GM19324 (cell line): ENCODE measurements around the gene OTUD5.

ENCODE experiments used
- ATAC-seq: cut with Tn5 transposase; IDR thresholded peaks from one replicate; pipeline ENCODE4 v1.9.1; 2021; ENCODE audit warnings: mild to moderate bottlenecking, moderate library complexity; ENCODE audit not compliant: unreplicated experiment, low FRiP score

OTUD5 gene

DNA sequence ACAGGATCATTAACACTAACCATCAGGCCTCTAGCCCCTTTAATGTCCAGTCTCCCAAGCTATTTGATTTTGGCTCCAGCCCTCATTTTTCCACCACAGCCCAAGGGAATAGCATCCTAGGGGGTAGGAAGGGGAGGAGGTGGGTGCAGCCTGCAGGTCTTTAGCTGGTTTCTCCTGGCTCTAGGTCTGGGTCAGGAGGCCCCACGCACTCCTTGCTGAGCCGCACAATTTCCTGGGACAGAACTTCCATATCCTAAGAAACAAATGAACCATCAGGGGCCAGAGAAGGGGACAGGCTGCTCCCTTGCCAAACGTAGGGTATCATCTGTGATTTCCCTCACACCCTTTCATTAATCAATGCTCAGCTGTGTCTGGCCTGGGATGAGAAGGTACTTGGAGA is 16.6 kb upstream of the OTUD5 start:
- ATAC-seq = no peak

DNA sequence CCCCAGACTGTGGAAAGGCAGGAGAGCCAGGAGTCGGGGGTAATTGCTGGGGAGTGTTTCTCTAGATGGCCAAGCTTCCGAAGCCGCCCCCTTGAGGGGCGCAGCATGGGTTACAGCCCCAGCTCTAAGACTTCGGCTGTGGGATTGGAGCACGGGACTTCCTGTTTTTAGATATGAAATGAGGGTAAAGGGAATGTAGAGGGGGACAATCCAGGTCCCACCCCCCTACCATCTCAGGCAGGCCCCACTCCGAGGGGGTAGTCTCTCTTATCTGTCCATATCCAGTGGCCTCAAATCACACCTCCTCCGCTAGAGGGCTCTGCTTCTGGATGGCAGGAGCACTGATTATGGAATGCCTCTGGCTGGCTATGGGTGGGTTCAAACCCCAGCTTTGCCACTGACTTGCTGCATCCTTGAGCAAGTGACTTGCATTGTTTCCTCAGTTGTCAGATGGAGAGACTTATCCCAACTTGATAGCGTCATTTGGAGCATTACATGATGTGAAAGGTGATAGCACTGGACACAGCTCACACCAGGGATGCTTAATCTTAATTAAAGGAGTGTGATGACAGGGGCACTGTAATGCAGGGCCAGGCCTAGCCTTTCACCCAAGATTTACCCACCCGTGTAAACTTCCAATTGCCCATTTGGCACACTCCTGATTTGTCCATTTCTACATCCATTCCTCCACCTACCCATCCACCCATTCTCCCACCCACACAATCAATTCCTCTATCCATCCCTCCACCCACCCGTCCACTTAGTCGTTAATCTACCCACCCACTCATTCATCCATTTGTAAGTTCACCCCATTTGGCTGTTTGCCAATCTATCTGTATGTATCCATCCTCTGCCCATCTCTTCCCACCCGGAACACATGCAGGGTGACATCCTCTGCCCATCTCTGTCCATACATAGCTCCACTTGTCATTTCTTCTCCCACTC is 15.1 kb upstream of the OTUD5 start:
- no peak for ATAC-seq

DNA sequence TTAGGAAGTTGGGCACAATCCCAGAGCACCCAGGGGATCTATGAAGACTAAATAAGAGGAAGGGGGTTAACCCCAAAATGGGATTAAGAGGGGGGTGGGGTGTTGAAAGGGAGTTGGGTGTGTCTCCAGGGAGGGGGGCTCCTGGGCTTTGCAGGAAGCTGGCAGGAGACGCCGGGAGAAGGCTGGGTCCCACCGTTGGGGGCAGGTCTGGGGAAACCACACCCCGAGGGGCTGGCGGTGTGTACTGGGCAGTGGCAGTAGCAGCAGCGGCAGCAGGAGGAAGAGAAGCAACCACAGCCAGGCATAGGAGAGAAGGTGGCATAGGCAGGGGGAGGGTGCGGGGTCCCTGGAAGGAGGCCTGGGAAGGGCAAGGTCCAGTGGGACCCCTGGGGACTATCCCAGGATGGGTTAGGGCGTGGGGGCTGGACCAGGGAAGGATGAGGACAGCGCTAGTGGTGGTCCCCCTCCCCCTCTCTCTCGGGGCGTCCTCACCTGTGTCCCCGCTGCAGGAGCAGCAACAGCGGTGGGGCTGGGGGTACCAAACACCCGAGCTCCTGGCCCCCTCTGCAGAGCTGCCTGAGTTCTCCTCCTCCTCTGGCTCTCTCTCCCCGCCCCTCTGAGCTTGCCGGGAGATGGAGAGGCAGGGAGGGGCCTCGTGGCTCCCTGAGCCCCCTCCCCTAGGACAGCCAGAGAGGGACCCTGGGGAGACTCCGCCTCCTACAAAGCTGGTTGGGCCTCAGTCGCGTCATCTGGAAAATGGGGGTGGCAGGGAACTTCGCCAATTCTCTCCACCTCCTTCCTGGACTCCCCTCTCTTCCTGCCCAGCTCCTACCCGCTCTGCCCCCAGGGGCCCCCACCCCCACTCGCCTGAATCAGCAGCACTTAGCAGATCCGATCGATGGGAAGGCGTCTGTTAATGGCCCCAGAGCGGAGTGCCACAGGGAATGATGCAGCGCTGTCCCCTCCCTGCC is 14.1 kb upstream of the OTUD5 start, which contains the start of gene KCND1:
Gene KCND1 (minus strand): TSS at position 596 of the 971 bp plus-strand sequence. CDS start 1,573 bp downstream, outside the sequence.
- no peak for ATAC-seq

GRCh38 chrX:48969471-48969870 is 12.1 kb upstream of the OTUD5 start:
- no peak for ATAC-seq

GRCh38 chrX:48968377-48968776 is 11.0 kb upstream of the OTUD5 start:
- ATAC-seq = no peak

DNA sequence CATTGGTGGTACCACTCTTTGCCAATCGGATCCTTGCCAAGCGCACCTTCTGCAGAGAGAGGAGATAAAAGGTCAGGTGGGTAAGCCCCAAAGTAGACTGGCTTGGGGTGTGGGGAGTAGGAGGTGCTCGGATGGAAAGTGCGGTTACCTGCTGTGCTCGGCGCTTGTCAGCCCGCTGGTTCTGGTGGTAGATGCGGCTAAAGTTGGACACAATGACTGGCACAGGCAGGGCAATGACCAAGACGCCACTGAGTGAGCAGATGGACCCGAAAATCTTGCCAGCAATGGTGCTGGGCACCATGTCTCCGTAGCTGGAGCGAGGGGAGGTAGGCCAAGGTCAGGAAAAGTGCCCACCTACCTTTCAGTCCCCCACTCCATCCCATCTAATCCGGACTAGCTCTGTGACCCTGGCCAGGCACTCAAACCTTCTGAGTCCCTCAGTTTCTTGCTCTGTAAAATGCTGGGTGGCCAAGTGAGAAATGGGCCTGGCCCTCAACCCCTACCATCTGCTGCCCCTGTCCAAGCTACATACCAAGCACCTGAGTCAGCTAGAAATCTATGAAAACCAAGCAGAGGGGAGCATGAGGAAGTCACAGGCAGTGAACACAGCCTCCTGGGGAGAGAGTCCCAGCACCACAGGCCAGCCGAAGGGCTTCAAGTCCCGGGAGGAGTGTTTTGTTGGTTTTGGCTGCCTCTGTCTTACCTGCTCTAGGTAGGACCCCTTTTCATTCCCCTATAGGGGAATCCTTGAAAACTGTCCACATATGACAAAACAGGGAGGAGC is 9.6 kb upstream of the OTUD5 start:
- ATAC-seq = no peak

- no peak for ATAC-seq
Measured at GRCh38 chrX:48965959-48966358, 8.6 kb upstream of the OTUD5 start.

- ATAC-seq = no peak
Measured at GRCh38 chrX:48961585-48962091, 4.2 kb upstream of the OTUD5 start.

DNA sequence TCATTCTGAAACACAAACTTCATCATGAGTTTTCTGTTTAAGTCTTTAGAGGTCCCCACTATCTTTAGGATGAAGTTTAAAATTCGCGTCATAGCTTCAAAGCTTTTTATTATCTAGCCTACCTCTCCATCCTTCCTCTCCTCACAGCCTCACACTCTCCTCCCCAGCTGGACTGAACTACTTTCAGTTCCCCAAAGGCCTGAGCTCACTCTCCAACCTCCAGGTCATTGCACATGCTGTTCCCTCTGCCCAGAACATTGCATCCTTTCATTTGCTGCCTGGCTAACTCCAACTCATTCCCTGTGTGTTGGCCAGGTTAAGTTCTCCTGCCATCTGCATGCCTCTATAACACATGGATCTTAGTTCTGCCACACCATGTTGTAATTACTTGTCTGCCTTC is 2.9 kb upstream of the OTUD5 start:
- ATAC-seq = no peak

GRCh38 chrX:48958635-48959094 is 1.3 kb upstream of the OTUD5 start:
- ATAC-seq = no peak

DNA sequence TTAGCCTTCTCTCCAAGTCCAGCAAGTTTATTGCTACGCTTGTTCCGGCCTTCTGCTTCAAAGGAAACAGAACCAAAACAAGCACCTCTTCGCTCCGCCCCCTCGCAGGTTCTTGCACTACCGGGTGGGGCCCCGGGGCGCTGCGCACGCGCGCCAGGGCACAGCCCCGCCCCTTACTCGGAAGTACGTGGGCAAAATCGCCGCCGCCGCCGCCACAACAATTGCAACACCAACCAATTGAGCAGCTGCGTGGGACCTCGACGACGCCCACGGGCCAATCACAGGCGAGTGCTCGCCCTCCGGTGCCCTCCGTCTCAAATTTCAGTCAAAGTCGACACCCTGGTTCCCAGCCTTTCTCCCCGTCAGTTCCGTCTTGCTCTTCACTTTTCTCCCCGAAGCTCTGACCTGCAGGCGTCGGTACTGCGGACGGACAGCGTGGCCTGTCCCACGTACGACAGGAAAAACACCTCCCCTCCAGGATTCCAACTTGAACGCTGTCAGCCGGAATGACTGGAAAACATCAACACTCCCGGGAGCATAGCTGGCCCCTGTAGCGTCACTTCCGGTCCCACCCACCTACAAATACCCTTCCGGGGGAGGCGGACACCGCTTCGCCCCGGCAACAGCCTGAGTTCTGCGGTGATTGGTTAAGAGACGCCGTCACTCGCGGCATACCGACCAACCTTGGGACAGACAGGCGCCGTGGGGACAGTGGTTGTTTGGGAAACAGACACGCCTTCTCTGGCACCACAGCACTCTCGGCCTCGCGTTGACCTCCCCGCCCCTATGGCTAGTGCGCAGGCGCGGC is 624 bp upstream of the OTUD5 start:
- ATAC-seq = peak; percentile 88

DNA sequence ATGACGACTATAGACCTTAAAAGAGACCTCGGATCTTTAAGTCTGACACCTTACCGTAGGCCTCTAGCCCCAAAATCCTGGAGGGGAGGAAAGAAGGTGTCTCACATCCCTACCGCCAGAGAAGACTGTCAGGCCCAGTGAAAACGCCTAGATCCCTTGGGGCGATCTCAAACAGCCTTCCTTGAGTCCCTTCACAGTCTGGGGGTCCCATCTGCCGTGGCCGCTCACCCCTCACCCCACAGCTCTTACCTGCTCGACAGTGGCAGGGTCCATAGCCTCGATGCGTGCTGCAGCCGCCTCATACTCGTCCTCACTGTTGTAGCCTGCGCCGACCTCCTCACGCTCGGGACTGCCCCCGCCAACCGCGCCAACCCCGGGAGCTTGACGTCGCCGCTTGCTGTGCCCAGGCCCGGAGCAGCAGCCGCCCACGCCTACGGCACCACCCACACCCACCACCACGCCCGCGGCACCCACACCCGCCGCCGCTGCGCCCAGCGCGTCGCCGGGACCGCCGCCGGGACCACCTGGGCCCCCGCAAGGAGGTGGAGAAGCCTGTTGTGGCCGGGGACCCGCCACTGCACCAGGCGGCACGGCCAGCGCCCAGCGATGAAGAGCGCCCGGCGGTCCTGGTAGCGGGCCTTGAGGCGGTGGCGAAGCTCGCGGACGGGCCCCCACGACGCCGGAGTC is 536 bp downstream of the OTUD5 start:
- no peak for ATAC-seq

DNA sequence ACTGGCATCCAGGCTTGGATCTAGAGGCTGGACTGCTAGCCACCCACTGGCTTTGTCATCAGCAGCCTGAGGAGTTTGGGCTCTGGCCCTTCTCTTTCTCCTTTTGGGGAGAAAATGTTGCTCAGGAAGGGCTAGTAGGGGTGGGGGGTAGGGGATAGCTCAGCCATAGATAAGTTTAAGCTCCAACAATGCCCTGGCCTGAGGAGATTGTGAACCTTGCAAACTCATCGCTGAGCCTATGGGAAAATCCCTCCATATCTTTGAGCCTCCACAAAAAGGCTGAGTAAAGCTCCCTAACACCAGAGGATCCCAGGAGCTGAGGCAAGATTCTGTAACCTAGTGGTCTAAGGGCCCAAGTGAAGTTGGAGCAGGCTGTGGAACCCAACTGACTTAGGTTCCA is 8.8 kb downstream of the OTUD5 start:
- no peak for ATAC-seq

DNA sequence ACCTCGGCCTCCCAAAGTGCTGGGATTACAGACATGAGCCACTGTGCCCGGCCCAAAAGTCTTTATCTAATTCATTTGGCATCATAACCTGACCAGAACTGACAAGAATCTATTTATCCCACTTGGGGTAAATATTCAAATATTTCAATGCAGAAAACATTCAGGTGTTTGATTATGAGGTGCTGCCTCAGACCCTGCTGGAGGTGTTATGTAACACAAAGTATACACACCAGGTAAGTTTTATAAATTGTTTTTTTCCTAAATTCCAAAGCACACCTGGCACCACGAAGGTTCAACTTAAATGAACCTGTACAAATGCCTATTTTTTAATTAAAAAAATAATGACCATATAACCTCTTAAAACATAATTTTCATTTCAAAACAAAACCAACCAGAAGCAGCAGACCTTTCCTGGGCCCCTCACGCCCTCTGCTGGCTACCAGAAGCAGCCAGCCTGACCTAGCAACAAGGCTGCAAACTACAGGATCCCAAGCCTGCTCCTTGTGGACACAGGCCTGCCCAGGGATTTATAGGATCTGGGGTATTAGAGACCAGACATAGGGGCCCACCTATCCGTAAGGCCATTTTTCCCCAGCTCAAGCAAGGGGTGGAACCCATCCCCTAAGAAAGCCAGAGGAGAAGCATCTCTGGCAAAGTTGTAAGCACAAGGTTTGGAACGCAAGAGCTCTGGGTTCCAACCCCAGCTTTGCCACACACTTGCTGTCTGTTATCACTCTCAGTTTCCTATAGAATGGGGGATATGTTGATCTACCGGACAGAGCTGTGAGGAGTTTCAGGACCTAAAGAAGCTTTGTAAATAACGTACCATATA is 11.7 kb downstream of the OTUD5 start:
- no peak for ATAC-seq

- ATAC-seq = no peak
Measured at GRCh38 chrX:48942895-48943294, 14.5 kb downstream of the OTUD5 start.

DNA sequence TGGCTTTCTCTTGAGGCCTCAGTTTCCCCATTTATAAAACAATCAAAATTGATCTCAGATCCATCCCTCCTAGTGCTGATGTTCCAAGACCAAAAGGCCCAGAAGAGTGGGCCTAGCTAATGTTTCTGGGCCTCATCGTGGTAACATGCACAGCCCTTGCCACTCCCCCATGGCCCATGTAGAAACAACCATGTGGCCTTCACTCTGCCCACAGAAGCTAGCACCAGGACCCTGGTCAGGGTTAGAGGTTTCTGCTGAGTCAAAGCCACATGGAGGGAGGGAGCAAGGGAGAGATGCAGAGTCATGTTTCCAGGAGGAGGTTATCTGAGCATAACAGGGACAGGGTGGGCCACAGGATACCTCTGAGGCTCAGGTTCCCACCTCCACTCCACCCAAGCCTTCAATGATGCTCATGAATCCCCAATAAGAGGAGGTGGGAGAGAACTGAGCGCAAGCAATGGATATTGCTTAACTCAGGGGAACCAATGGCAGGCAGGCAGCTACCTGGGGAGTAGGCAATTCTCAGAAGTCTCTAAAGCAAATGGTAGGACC is 16.9 kb downstream of the OTUD5 start:
- no peak for ATAC-seq

DNA sequence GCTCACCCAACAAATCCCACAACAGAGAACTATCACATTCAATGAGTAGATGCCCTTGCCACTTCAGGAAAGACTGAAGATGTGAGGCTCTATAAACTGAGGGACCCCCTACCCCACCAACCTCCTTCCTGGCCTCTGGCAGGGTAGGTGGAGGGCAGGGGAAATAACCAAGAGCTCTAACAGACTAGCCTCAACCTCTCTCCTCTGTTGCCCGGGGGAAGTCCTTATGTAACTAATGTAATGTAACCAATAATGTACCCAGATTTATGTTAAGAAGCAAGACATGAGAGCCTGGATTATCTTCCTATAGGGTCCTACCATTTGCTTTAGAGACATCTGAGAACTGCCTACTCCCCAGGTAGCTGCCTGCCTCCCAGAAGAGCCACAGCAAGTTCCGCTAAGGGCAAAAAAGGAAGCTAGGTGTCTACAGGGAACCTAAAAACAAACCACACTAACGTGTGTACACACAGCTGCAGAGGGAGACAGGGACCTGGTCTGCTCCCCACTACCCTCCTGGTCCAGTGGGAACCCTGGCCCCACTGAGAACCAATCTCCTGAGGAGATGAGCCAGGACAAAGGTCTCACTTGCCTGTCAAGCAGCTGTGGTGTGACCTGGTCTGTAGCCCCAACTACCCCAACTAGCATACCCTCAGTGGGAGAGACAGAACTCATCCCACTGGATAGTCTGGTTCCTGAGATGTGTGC is 17.7 kb downstream of the OTUD5 start:
- no peak for ATAC-seq
